Caco-2 (cell line): Measurements from ENCODE around the gene DRC7. TPM values are rescaled to one million over a fixed set of nuclear protein-coding genes. Genes with fewer than 3 reads are reported as not detected.
A peak's percentile ranks its signal among the peaks of the same experiment; 100 is the strongest.

Source experiments
- BruUV-seq: library from RNA; stranded (reverse); fragments of 400-500 nt; replicated peaks from 2 replicates; lab custom pipeline; 2021; lab: Mats Ljungman, UMichigan
- CTCF ChIA-PET: fragments of 300-600 bp; sonication (Branson Sonifier 250); formaldehyde crosslinking; loops from one replicate; lab custom pipeline; 2022; ENCODE audit warnings: antibody characterized with exemption; lab: Charles Lee
- POLR2A ChIA-PET: fragments of 300-600 bp; sonication (Branson Sonifier 250); formaldehyde crosslinking; loops from one replicate; lab custom pipeline; 2022; ENCODE audit warnings: antibody characterized with exemption; lab: Charles Lee
- DNase-seq, 2 experiments: peaks; one replicate each; pipeline versions ENCODE4 v3.0.0 to v3.0.0-alpha.2; 2020 to 2022
- H3K27me3 ChIP-seq: replicated peaks from 2 replicates; pipeline ENCODE4 v1.6.0; 2011; ENCODE audit warnings: low read length; ENCODE audit not compliant: control insufficient read depth, insufficient read depth
- H3K36me3 ChIP-seq: 2 replicates; pipeline ENCODE4 v1.5.1; 2011; ENCODE audit warnings: low read length; ENCODE audit not compliant: control insufficient read depth, insufficient read depth
- H3K4me1 ChIP-seq: fragments of 250-450 bp; sonication (Bioruptor Pico); 2 replicates; pipeline ENCODE4 v1.5.1; 2020; ENCODE audit warnings: mild to moderate bottlenecking
- H3K4me3 ChIP-seq: 2 replicates; pipeline ENCODE4 v1.5.1; 2011; ENCODE audit warnings: low read depth, mild to moderate bottlenecking, control low read depth, low read length
- H3K9me3 ChIP-seq: fragments of 250-450 bp; sonication (Bioruptor Pico); 2 replicates; pipeline ENCODE4 v1.5.1; 2020; ENCODE audit warnings: mild to moderate bottlenecking, moderate library complexity
- H3K27ac Mint-ChIP-seq: one replicate; pipeline ENCODE4 v1.8.0; 2022; ENCODE audit warnings: mixed read lengths; ENCODE audit not compliant: unreplicated experiment
- H3K27me3 Mint-ChIP-seq: one replicate; pipeline ENCODE4 v1.8.0; 2022; ENCODE audit warnings: mixed read lengths; ENCODE audit not compliant: insufficient read depth, unreplicated experiment
- H3K36me3 Mint-ChIP-seq: one replicate; pipeline ENCODE4 v1.8.0; 2022; ENCODE audit warnings: mild to moderate bottlenecking, mixed read lengths; ENCODE audit not compliant: insufficient read depth, unreplicated experiment
- H3K4me1 Mint-ChIP-seq: one replicate; pipeline ENCODE4 v1.8.0; 2022; ENCODE audit warnings: low read depth, mixed read lengths; ENCODE audit not compliant: unreplicated experiment
- H3K4me3 Mint-ChIP-seq: one replicate; pipeline ENCODE4 v1.8.0; 2022; ENCODE audit warnings: mild to moderate bottlenecking, moderate library complexity, mixed read lengths; ENCODE audit not compliant: unreplicated experiment
- H3K9me3 Mint-ChIP-seq: one replicate; pipeline ENCODE4 v1.8.0; 2022; ENCODE audit warnings: mixed read lengths; ENCODE audit not compliant: unreplicated experiment
- intact Hi-C: fragments of 100-400 bp; cut with micrococcal nuclease; formaldehyde crosslinking; loops from one replicate; pipeline ENCODE4 v1.10.0; 2022; ENCODE audit not compliant: unreplicated experiment
- total RNA-seq: library from RNA; stranded (reverse); gene quantifications from 2 replicates; pipeline ENCODE4 v1.2.3, GENCODE V29; 2022
- TF ChIP-seq, protein P1 (sequence below), 2 experiments: fragments of 200-600 bp in 1 of 2; IDR thresholded peaks; 1 replicate in 1 of 2; 2 replicates in 1 of 2; pipeline versions ENCODE4 v1.5.1 to v1.8.0; 2011 to 2022; ENCODE audit warnings: antibody characterized with exemption in 1 of 2, control low read depth in 1 of 2, inconsistent platforms in 1 of 2, low read depth in 1 of 2, low read length in 1 of 2, mild to moderate bottlenecking in 1 of 2, moderate library complexity in 1 of 2; ENCODE audit not compliant: insufficient read depth in 1 of 2, severe bottlenecking in 1 of 2, unreplicated experiment in 1 of 2

Gene DRC7
- total RNA-seq, 1 experiment from 2014 or later: 1.1 TPM

DNA sequence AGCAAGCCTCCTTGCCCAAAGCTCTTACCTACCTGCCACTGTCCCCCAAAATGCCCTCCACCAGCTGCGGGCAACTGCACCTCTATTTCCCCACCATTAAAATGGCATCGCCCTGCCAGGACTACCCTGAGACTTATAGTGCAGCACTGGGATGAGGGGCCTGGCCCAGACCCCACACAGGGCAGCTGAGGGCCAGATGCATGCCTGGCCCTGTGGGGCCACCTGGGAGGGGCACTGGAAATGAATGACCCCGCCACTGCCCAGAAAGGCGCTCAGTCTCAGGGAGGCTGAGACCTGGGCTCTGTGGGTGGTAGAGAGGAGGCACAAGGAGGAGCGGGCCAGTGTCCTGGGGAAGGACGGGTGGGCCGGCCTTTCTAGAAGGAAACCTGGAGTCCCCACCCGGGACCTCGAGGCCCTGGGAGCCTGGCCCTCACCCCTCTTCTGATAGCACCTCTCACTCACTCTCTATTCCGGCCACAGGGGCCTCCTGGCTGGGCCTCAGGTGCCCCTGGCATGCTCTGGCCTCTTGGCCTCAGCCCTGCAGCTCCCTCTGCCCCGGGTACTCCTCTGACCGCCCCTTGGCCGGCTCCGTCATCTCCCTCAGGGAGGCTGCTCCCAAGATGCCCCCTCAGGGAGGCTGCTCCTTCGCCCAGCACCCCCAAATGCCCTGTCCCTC, 67.9 kb downstream of the DRC7 start:
- BruUV-seq: no TSS peak
- Histone ChIP-seq H3K9me3 (no peaks in the 10 kb centered on the region), H3K36me3 (peaks cover 3% of the 10 kb centered on the region), H3K4me3 (no peak overlapping the region), H3K27me3 (no peaks in the 10 kb centered on the region), H3K4me1 (peaks cover 17% of the 10 kb centered on the region)
- H3K27me3 Mint-ChIP-seq: no peaks in the 10 kb centered on the region
- intact Hi-C loops: no loop called here
- TF ChIP-seq, protein P1, sequence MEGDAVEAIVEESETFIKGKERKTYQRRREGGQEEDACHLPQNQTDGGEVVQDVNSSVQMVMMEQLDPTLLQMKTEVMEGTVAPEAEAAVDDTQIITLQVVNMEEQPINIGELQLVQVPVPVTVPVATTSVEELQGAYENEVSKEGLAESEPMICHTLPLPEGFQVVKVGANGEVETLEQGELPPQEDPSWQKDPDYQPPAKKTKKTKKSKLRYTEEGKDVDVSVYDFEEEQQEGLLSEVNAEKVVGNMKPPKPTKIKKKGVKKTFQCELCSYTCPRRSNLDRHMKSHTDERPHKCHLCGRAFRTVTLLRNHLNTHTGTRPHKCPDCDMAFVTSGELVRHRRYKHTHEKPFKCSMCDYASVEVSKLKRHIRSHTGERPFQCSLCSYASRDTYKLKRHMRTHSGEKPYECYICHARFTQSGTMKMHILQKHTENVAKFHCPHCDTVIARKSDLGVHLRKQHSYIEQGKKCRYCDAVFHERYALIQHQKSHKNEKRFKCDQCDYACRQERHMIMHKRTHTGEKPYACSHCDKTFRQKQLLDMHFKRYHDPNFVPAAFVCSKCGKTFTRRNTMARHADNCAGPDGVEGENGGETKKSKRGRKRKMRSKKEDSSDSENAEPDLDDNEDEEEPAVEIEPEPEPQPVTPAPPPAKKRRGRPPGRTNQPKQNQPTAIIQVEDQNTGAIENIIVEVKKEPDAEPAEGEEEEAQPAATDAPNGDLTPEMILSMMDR (IDR thresholded peaks at IDR 0.05; ENCODE audit: insufficient read depth in 1 of 2, low read depth in 1 of 2, low read length in 1 of 2, severe bottlenecking in 1 of 2, unreplicated experiment in 1 of 2): no peak
- H3K27ac Mint-ChIP-seq: no peak overlapping the region
- DNase-seq: no peak
- H3K36me3 Mint-ChIP-seq: peaks cover 75% of the 10 kb centered on the region
- ChIA-PET CTCF (interaction anchor here (1.7 kb wide), 1 partner anchor 32 kb away, joined by 4 read pairs; no protein-coding TSS in a partner anchor), POLR2A (no interaction called here)
- no peak overlapping the region for H3K4me3 Mint-ChIP-seq
- no peaks in the 10 kb centered on the region for H3K9me3 Mint-ChIP-seq
- peaks cover 14% of the 10 kb centered on the region for H3K4me1 Mint-ChIP-seq

DNA sequence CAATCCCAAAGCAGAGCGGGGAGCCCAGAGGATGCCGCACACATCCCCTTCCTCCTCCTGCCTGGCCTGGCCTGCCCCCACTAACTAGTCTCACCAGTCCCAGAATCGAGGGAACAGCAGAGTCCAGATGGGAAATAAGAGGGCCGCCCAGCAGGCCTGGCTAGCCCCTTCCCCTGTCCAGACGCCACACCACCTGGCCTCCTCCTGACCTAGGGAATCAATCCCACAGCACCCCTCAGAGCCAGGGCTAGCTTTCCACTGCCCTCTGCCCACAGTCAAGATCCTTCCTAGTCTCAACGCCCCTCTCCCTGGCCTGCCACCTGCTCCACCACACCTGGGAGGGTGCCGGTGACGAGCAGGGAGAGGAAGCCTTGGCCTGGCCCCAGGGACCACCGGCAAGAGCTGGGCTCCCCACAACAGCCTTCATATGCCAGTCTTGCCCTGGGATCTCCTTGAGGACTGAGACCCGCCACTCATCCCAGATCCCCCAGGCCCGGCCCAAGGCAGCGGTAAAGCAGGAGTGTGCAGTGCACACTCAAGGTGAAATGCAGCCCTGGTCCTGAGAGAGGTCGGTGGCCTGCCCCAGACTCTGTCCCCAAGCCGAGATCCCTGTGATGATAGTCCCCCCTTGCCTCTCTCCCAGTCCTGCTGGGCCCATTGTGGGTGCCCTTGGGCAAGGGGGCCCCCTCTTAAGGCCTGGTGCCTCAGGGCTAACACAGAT, 68.8 kb downstream of the DRC7 start:
- H3K27ac Mint-ChIP-seq: peak overlapping the region; percentile 56
- Histone ChIP-seq H3K9me3 (no peaks in the 10 kb centered on the region), H3K27me3 (no peaks in the 10 kb centered on the region), H3K4me3 (no peak overlapping the region), H3K36me3 (peaks cover 1% of the 10 kb centered on the region), H3K4me1 (peaks cover 17% of the 10 kb centered on the region)
- H3K36me3 Mint-ChIP-seq: peaks cover 82% of the 10 kb centered on the region
- no peak overlapping the region for H3K4me3 Mint-ChIP-seq
- BruUV-seq: no TSS peak
- ChIA-PET CTCF (no interaction called here), POLR2A (no interaction called here)
- no peaks in the 10 kb centered on the region for H3K9me3 Mint-ChIP-seq
- no peak for DNase-seq
- TF ChIP-seq, protein P1 (IDR thresholded peaks at IDR 0.05; ENCODE audit: insufficient read depth in 1 of 2, low read depth in 1 of 2, low read length in 1 of 2, severe bottlenecking in 1 of 2, unreplicated experiment in 1 of 2): no peak
- H3K27me3 Mint-ChIP-seq: no peaks in the 10 kb centered on the region
- H3K4me1 Mint-ChIP-seq: peaks cover 14% of the 10 kb centered on the region
- intact Hi-C loops: no loop called here

DNA sequence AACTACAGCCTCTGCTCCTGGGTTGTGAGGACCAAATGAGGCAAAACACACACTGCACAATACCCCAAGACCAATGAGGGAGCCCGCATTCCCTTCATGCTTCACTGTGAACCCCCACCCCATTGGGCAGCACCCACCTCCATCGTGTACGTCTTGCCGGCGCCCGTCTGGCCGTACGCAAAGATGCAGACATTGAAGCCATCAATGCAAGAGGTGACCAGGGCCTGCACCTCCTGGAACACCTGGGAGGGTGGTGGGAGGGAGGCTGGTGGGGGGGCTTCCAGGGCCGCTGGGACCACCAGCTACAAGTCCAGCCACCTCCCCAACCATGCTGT, 69.4 kb downstream of the DRC7 start:
- H3K36me3 ChIP-seq: peaks cover 1% of the 10 kb centered on the region
- TF ChIP-seq, protein P1 (IDR thresholded peaks at IDR 0.05; ENCODE audit: insufficient read depth in 1 of 2, low read depth in 1 of 2, low read length in 1 of 2, severe bottlenecking in 1 of 2, unreplicated experiment in 1 of 2): no peak
- peaks cover 16% of the 10 kb centered on the region for H3K4me1 ChIP-seq
- intact Hi-C loops: no loop called here
- no peaks in the 10 kb centered on the region for H3K9me3 Mint-ChIP-seq
- ChIA-PET POLR2A (no interaction called here), CTCF (no interaction called here)
- H3K4me1 Mint-ChIP-seq: peaks cover 14% of the 10 kb centered on the region
- no TSS peak for BruUV-seq
- no peaks in the 10 kb centered on the region for H3K9me3 ChIP-seq
- H3K27me3 Mint-ChIP-seq: no peaks in the 10 kb centered on the region
- no peak overlapping the region for H3K4me3 ChIP-seq
- H3K36me3 Mint-ChIP-seq: peaks cover 82% of the 10 kb centered on the region
- no peak overlapping the region for H3K4me3 Mint-ChIP-seq
- DNase-seq: no peak
- no peaks in the 10 kb centered on the region for H3K27me3 ChIP-seq
- H3K27ac Mint-ChIP-seq: peak overlapping the region; percentile 56
